Testis (tissue), 2 donors: ENCODE results near the gene ZSCAN1.

Source experiments
- POLR2A ChIP-seq: fragments of 450-650 bp; IDR thresholded peaks from one replicate; pipeline ENCODE4 v1.6.1; 2017; ENCODE audit warnings: antibody characterized with exemption, mild to moderate bottlenecking, moderate library complexity
- TF ChIP-seq, protein P1 (sequence below), 3 experiments: fragments of 450-650 bp in 2 of 3; fragments of 200-600 bp in 1 of 3; sonication (generic) in 1 of 3; IDR thresholded peaks; one replicate each; pipeline ENCODE4 v1.5.1; 2016 to 2019; ENCODE audit warnings: antibody characterized with exemption in 3 of 3, mild to moderate bottlenecking in 2 of 3, moderate library complexity in 1 of 3

DNA sequence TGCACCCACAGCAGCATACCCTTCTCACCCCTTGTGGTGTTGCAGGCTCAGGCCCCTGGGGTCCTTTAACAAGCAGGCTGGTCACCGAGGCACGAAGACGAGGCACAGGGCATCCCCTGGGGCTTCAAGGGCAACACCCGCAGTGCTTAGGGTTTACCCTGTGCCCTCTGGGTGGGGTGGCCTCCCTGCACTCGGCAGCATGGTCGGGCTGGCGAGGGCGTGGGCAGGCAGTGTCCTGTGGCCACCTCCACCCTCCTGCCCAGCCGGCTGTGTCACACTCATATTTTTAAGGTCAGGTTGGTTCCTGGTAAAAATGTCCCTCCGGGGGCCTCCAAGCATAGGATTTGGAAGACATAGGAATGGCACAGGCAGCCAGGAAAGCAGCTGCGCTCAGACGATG is 13.8 kb downstream of the ZSCAN1 start:
- no peak for TF ChIP-seq POLR2A
- TF ChIP-seq, protein P1, sequence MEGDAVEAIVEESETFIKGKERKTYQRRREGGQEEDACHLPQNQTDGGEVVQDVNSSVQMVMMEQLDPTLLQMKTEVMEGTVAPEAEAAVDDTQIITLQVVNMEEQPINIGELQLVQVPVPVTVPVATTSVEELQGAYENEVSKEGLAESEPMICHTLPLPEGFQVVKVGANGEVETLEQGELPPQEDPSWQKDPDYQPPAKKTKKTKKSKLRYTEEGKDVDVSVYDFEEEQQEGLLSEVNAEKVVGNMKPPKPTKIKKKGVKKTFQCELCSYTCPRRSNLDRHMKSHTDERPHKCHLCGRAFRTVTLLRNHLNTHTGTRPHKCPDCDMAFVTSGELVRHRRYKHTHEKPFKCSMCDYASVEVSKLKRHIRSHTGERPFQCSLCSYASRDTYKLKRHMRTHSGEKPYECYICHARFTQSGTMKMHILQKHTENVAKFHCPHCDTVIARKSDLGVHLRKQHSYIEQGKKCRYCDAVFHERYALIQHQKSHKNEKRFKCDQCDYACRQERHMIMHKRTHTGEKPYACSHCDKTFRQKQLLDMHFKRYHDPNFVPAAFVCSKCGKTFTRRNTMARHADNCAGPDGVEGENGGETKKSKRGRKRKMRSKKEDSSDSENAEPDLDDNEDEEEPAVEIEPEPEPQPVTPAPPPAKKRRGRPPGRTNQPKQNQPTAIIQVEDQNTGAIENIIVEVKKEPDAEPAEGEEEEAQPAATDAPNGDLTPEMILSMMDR (IDR thresholded peaks at IDR 0.05) = no peak
